IPS-18c (cell line): Measurements from ENCODE around the gene MYOC.
"Not testable (repeated sequence)": the region's sequence is repeated elsewhere in the genome, so short reads cannot be mapped to it uniquely, and the experiment has no call there.

Experiments used
- H3K4me3 ChIP-seq: 2 replicates; pipeline ENCODE4 v1.7.0; 2013; ENCODE audit warnings: low read depth, mild to moderate bottlenecking, low read length, moderate library complexity; ENCODE audit not compliant: insufficient read depth
- H3K9me3 ChIP-seq: one replicate; pipeline ENCODE4 v1.6.1; 2013; ENCODE audit warnings: mild to moderate bottlenecking, low read length, moderate library complexity; ENCODE audit not compliant: control insufficient read depth, insufficient read depth

The MYOC gene

GRCh38 chr1:171652234-171652822 lies at the start of gene MYOC:
Gene MYOC, minus strand, starts transcription at chr1:171652688. Its CDS starts 77 bp downstream, at chr1:171652611.
- no peaks in the 10 kb centered on the region for H3K9me3 ChIP-seq
- no peak within 1 kb of the TSS for H3K4me3 ChIP-seq

- Histone ChIP-seq H3K4me3 (no peak overlapping the region), H3K9me3 (peaks cover 3% of the 10 kb centered on the region)
These were observed 47.0 kb upstream of the MYOC start for GRCh38 chr1:171699531-171699930.

- not testable (repeated sequence) for H3K9me3 ChIP-seq, H3K4me3 ChIP-seq
These were observed 43.3 kb upstream of the MYOC start for GRCh38 chr1:171695772-171696171.

- not testable (repeated sequence) for H3K4me3 ChIP-seq, H3K9me3 ChIP-seq
These were observed 41.1 kb upstream of the MYOC start for GRCh38 chr1:171693541-171693940.

- no peaks in the 10 kb centered on the region for H3K9me3 ChIP-seq
- no peak overlapping the region for H3K4me3 ChIP-seq
These were observed 31.4 kb upstream of the MYOC start for GRCh38 chr1:171683870-171684269.

GRCh38 chr1:171680339-171680738 lies 27.9 kb upstream of the MYOC start:
- no peak overlapping the region for H3K4me3 ChIP-seq
- no peaks in the 10 kb centered on the region for H3K9me3 ChIP-seq

GRCh38 chr1:171676823-171677222 lies 24.3 kb upstream of the MYOC start:
- Histone ChIP-seq H3K9me3 (no peaks in the 10 kb centered on the region), H3K4me3 (no peak overlapping the region)

- Histone ChIP-seq H3K9me3 (no peaks in the 10 kb centered on the region), H3K4me3 (no peak overlapping the region)
These were observed 22.2 kb upstream of the MYOC start for GRCh38 chr1:171674431-171675405.

GRCh38 chr1:171670739-171671138 lies 18.3 kb upstream of the MYOC start:
- H3K9me3 ChIP-seq, result no peaks in the 10 kb centered on the region
- no peak overlapping the region for H3K4me3 ChIP-seq

GRCh38 chr1:171668372-171668771 lies 15.9 kb upstream of the MYOC start:
- H3K9me3 ChIP-seq, result no peaks in the 10 kb centered on the region
- no peak overlapping the region for H3K4me3 ChIP-seq

GRCh38 chr1:171666114-171666769 lies 13.8 kb upstream of the MYOC start:
- no peak overlapping the region for H3K4me3 ChIP-seq
- no peaks in the 10 kb centered on the region for H3K9me3 ChIP-seq

- Histone ChIP-seq H3K4me3 (no peak overlapping the region), H3K9me3 (no peaks in the 10 kb centered on the region)
These were observed 12.5 kb upstream of the MYOC start for GRCh38 chr1:171664976-171665375.

- no peak overlapping the region for H3K4me3 ChIP-seq
These were observed 11.5 kb upstream of the MYOC start for GRCh38 chr1:171663854-171664575.

GRCh38 chr1:171663036-171663853 lies 10.8 kb upstream of the MYOC start:
- no peak overlapping the region for H3K4me3 ChIP-seq
- H3K9me3 ChIP-seq, result no peaks in the 10 kb centered on the region

More at GRCh38 chr1:171663854-171664575, 11.5 kb upstream of the MYOC start:
- H3K9me3 ChIP-seq, result no peaks in the 10 kb centered on the region

GRCh38 chr1:171661076-171661650 lies 8.7 kb upstream of the MYOC start:
- no peaks in the 10 kb centered on the region for H3K9me3 ChIP-seq
- no peak overlapping the region for H3K4me3 ChIP-seq

GRCh38 chr1:171656206-171656605 lies 3.7 kb upstream of the MYOC start:
- not testable (repeated sequence) for H3K9me3 ChIP-seq, H3K4me3 ChIP-seq
